HEK293 (cell line): ENCODE measurements around the gene GTF3C5.

Experiments
- CTCF ChIA-PET: fragments of 350-600 bp; formaldehyde crosslinking; extraction: SDS; loops from one replicate; lab custom pipeline; 2021; ENCODE audit warnings: antibody characterized with exemption; lab: Yijun Ruan, JAX
- POLR2A ChIA-PET: fragments of 300-600 bp; formaldehyde crosslinking; extraction: SDS; loops from one replicate; lab custom pipeline; 2020; ENCODE audit warnings: antibody characterized with exemption, inconsistent platforms; lab: Yijun Ruan, JAX
- H3K27ac ChIP-seq: fragments of 200-500 bp; sonication (Bioruptor generic); 2 replicates; pipeline ENCODE4 v1.5.1; 2014; ENCODE audit warnings: low read depth, low read length, control low read depth, inconsistent platforms; ENCODE audit errors: extremely low read depth
- H3K36me3 ChIP-seq, 2 experiments: fragments of 200-500 bp in 1 of 2; sonication (Bioruptor generic) in 1 of 2; 1 replicate in 1 of 2; 2 replicates in 1 of 2; pipeline ENCODE4 v1.5.1; 2014 to 2017; ENCODE audit warnings: inconsistent platforms in 2 of 2, low read length in 2 of 2; ENCODE audit not compliant: control insufficient read depth in 2 of 2, insufficient read depth in 1 of 2
- H3K4me1 ChIP-seq: fragments of 200-500 bp; sonication (Bioruptor generic); 2 replicates; pipeline ENCODE4 v1.5.1; 2014; ENCODE audit warnings: mild to moderate bottlenecking, low read length, inconsistent platforms; ENCODE audit not compliant: control insufficient read depth, insufficient read depth
- H3K4me3 ChIP-seq: 2 replicates; pipeline ENCODE4 v1.5.1; 2011; ENCODE audit warnings: low read depth, mild to moderate bottlenecking, control low read depth, low read length, moderate library complexity
- H3K9me3 ChIP-seq: fragments of 200-500 bp; sonication (Bioruptor generic); 2 replicates; pipeline ENCODE4 v1.5.1; 2014; ENCODE audit warnings: low read depth, low read length, inconsistent platforms; ENCODE audit not compliant: control insufficient read depth, insufficient read depth
- CTCF ChIP-seq: fragments of 450-650 bp; formaldehyde crosslinking; IDR thresholded peaks from 2 replicates; pipeline ENCODE4 v1.5.1; 2016; ENCODE audit warnings: missing biosample characterization, missing genetic modification characterization
- HIC1 ChIP-seq: fragments of 450-650 bp; formaldehyde crosslinking; IDR thresholded peaks from 2 replicates; pipeline ENCODE4 v1.5.1; 2016; ENCODE audit warnings: missing biosample characterization, missing genetic modification characterization
- HOXA7 ChIP-seq: sonication (generic); formaldehyde crosslinking; IDR thresholded peaks from 2 replicates; pipeline ENCODE4 v1.8.1; 2022; ENCODE audit warnings: missing genetic modification reagents, borderline replicate concordance
- HOXD13 ChIP-seq: sonication (generic); formaldehyde crosslinking; IDR thresholded peaks from 2 replicates; pipeline ENCODE4 v1.8.0; 2022; ENCODE audit warnings: missing genetic modification reagents, borderline replicate concordance
- KLF1 ChIP-seq: fragments of 450-650 bp; formaldehyde crosslinking; IDR thresholded peaks from 2 replicates; pipeline ENCODE4 v1.5.1; 2016; ENCODE audit warnings: missing biosample characterization, missing genetic modification characterization
- RBAK ChIP-seq: fragments of 450-650 bp; formaldehyde crosslinking; IDR thresholded peaks from 2 replicates; pipeline ENCODE4 v1.5.1; 2016; ENCODE audit warnings: missing biosample characterization, missing genetic modification characterization
- ZBTB6 ChIP-seq: fragments of 450-650 bp; formaldehyde crosslinking; IDR thresholded peaks from 2 replicates; pipeline ENCODE4 v1.5.1; 2017; ENCODE audit warnings: missing biosample characterization, missing genetic modification characterization
- ZFP41 ChIP-seq: fragments of 450-650 bp; formaldehyde crosslinking; IDR thresholded peaks from 2 replicates; pipeline ENCODE4 v1.5.1; 2016; ENCODE audit warnings: missing biosample characterization, missing genetic modification characterization, borderline replicate concordance
- ZNF140 ChIP-seq: fragments of 450-650 bp; formaldehyde crosslinking; IDR thresholded peaks from 2 replicates; pipeline ENCODE4 v1.5.1; 2016; ENCODE audit warnings: missing biosample characterization, missing genetic modification characterization
- ZNF248 ChIP-seq: fragments of 450-650 bp; formaldehyde crosslinking; IDR thresholded peaks from 2 replicates; pipeline ENCODE4 v1.5.1; 2017; ENCODE audit warnings: missing biosample characterization, missing genetic modification characterization
- ZNF292 ChIP-seq: fragments of 450-650 bp; formaldehyde crosslinking; IDR thresholded peaks from 2 replicates; pipeline ENCODE4 v1.5.1; 2016; ENCODE audit warnings: low read depth, missing biosample characterization, missing genetic modification characterization, borderline replicate concordance
- ZNF324 ChIP-seq: fragments of 450-650 bp; formaldehyde crosslinking; IDR thresholded peaks from 2 replicates; pipeline ENCODE4 v1.5.1; 2016; ENCODE audit warnings: missing biosample characterization, missing genetic modification characterization
- ZNF366 ChIP-seq: fragments of 450-650 bp; formaldehyde crosslinking; conservative IDR thresholded peaks from 2 replicates; pipeline ENCODE4 v1.5.1; 2016; ENCODE audit warnings: missing biosample characterization, missing genetic modification characterization
- ZNF544 ChIP-seq: fragments of 450-650 bp; formaldehyde crosslinking; IDR thresholded peaks from 2 replicates; pipeline ENCODE4 v1.5.0; 2017; ENCODE audit warnings: missing biosample characterization, missing genetic modification characterization
- ZNF548 ChIP-seq: fragments of 450-650 bp; formaldehyde crosslinking; IDR thresholded peaks from 2 replicates; pipeline ENCODE4 v1.5.1; 2016; ENCODE audit warnings: missing biosample characterization, missing genetic modification characterization
- ZNF558 ChIP-seq: fragments of 450-650 bp; formaldehyde crosslinking; IDR thresholded peaks from 2 replicates; pipeline ENCODE4 v1.5.1; 2016; ENCODE audit warnings: missing biosample characterization, missing genetic modification characterization
- ZNF623 ChIP-seq: fragments of 450-650 bp; formaldehyde crosslinking; IDR thresholded peaks from 2 replicates; pipeline ENCODE4 v1.5.1; 2016; ENCODE audit warnings: missing biosample characterization, missing genetic modification characterization
- ZNF670 ChIP-seq: fragments of 450-650 bp; formaldehyde crosslinking; IDR thresholded peaks from 2 replicates; pipeline ENCODE4 v1.5.1; 2016; ENCODE audit warnings: missing biosample characterization, missing genetic modification characterization, low read depth
- ZSCAN23 ChIP-seq: fragments of 450-650 bp; formaldehyde crosslinking; IDR thresholded peaks from 2 replicates; pipeline ENCODE4 v1.5.1; 2016; ENCODE audit warnings: missing biosample characterization, missing genetic modification characterization
- TF ChIP-seq, protein P1 (sequence below): fragments of 450-650 bp; formaldehyde crosslinking; IDR thresholded peaks from 2 replicates; pipeline ENCODE4 v1.5.1; 2016; ENCODE audit warnings: missing biosample characterization, missing genetic modification characterization
- TF ChIP-seq, protein P2 (sequence below): fragments of 450-650 bp; IDR thresholded peaks from 2 replicates; pipeline ENCODE4 v1.5.1; 2018; ENCODE audit warnings: missing biosample characterization, missing genetic modification characterization

GTF3C5 gene

GRCh38 chr9:133063159-133063499, 32.3 kb downstream of the GTF3C5 start:
- H3K27ac ChIP-seq = no peak overlapping the region
- H3K36me3 ChIP-seq = peaks cover 0 to 6% of the 10 kb centered on the region in 2 experiments; a peak in 1 of 3 replicates
- no peaks in the 10 kb centered on the region for H3K9me3 ChIP-seq
- ChIA-PET CTCF (interaction anchor here (0.7 kb wide), 1 partner anchor 650 kb away, joined by 3 read pairs; no protein-coding TSS in a partner anchor), POLR2A (interaction anchor here (0.6 kb wide), 1 partner anchor 285 kb away, joined by 7 read pairs; the partner anchor contains the start of genes MED22 and RPL7A)
- TF ChIP-seq ZNF670 (tag by site-specific recombination) = no peak
- TF ChIP-seq ZNF324 (tag by site-specific recombination) = no peak
- no peak for TF ChIP-seq HOXA7 (CRISPR knock-in tag)
- no peak for TF ChIP-seq HOXD13
- TF ChIP-seq ZNF248 (tag by site-specific recombination) = no peak
- TF ChIP-seq ZNF292 (tag by site-specific recombination) = no peak
- no peak for TF ChIP-seq RBAK (tag by site-specific recombination)
- TF ChIP-seq, protein P1, sequence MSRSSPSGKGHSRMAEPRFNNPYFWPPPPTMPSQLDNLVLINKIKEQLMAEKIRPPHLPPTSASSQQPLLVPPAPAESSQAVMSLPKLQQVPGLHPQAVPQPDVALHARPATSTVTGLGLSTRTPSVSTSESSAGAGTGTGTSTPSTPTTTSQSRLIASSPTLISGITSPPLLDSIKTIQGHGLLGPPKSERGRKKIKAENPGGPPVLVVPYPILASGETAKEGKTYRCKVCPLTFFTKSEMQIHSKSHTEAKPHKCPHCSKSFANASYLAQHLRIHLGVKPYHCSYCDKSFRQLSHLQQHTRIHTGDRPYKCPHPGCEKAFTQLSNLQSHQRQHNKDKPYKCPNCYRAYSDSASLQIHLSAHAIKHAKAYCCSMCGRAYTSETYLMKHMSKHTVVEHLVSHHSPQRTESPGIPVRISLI (tag by site-specific recombination) = no peak
- no peak for TF ChIP-seq ZSCAN23 (tag by site-specific recombination)
- TF ChIP-seq, all 188 proteins: peak for 0
- Histone ChIP-seq H3K4me1 (peaks cover 6% of the 10 kb centered on the region; the same call in 1 of the 2 replicates), H3K4me3 (no peak overlapping the region)

DNA sequence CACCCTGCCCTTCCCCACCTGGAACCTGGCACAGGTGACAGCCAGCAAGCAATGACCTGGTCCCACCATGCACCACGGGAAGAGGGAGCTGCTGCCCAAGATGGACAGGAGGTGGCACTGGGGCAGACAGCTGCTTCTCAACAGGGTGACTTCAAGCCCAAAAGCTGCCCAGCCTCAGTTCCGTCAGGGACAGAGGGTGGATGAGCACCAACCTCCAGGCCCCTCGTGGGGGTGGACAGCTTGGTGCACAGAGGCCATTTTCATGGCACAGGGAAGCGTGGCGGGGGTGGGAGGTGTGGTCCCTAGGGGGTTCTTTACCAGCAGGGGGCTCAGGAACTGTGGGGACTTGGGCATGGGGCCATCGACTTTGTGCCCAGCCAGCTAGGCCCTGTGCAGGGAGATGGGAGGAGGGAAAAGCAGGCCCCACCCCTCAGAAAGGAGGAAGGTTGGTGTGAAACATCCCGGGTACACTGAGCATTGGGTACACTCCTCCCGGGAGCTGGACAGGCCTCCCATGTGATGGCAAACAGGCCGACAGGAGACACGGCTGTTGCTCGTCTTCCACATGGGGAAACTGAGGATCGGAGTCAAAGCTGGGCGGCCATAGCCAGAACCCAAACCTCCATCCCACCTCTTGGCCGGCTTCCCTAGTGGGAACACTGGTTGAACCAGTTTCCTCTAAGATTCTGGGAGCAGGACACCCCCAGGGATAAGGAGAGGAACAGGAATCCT, 32.9 kb downstream of the GTF3C5 start:
- Histone ChIP-seq H3K27ac (no peak overlapping the region), H3K36me3 (peaks cover 0 to 4% of the 10 kb centered on the region in 2 experiments; a peak in 1 of 3 replicates), H3K4me1 (peaks cover 6% of the 10 kb centered on the region; the same call in 1 of the 2 replicates), H3K4me3 (no peak overlapping the region), H3K9me3 (no peaks in the 10 kb centered on the region)
- TF ChIP-seq ZFP41 (tag by site-specific recombination) (no peak), CTCF (tag by site-specific recombination) (peak; percentile 31; the same call in 1 of the 2 replicates)
- POLR2A ChIA-PET = interaction anchor here (0.6 kb wide), 1 partner anchor 284 kb away, joined by 7 read pairs; the partner anchor contains the start of genes MED22 and RPL7A
- CTCF ChIA-PET = interaction anchor here (0.7 to 1.2 kb wide), 2 partner anchors 80 to 650 kb away, joined by 3 read pairs; no protein-coding TSS in a partner anchor

DNA sequence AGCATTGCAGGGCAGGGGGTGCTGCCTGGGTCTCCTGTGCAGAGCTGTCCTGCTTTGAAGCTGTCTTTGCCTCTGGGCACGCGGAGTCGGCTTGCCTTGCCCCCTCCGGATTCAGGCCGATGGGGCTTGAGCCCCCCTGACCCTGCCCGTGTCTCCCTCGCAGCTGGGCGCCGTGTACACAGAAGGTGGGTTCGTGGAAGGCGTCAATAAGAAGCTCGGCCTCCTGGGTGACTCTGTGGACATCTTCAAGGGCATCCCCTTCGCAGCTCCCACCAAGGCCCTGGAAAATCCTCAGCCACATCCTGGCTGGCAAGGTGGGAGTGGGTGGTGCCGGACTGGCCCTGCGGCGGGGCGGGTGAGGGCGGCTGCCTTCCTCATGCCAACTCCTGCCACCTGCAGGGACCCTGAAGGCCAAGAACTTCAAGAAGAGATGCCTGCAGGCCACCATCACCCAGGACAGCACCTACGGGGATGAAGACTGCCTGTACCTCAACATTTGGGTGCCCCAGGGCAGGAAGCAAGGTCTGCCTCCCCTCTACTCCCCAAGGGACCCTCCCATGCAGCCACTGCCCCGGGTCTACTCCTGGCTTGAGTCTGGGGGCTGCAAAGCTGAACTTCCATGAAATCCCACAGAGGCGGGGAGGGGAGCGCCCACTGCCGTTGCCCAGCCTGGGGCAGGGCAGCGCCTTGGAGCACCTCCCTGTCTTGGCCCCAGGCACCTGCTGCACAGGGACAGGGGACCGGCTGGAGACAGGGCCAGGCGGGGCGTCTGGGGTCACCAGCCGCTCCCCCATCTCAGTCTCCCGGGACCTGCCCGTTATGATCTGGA, 33.7 kb downstream of the GTF3C5 start:
- Histone ChIP-seq H3K9me3 (no peaks in the 10 kb centered on the region), H3K4me1 (peaks cover 6% of the 10 kb centered on the region; the same call in 1 of the 2 replicates), H3K36me3 (peaks cover 0 to 4% of the 10 kb centered on the region in 2 experiments; a peak in 1 of 3 replicates), H3K4me3 (no peak overlapping the region), H3K27ac (no peak overlapping the region)
- CTCF ChIA-PET = interaction anchor here (1.2 kb wide), 1 partner anchor 79 kb away, joined by 3 read pairs; no protein-coding TSS in a partner anchor
- POLR2A ChIA-PET = no interaction called here
- TF ChIP-seq, protein P2, sequence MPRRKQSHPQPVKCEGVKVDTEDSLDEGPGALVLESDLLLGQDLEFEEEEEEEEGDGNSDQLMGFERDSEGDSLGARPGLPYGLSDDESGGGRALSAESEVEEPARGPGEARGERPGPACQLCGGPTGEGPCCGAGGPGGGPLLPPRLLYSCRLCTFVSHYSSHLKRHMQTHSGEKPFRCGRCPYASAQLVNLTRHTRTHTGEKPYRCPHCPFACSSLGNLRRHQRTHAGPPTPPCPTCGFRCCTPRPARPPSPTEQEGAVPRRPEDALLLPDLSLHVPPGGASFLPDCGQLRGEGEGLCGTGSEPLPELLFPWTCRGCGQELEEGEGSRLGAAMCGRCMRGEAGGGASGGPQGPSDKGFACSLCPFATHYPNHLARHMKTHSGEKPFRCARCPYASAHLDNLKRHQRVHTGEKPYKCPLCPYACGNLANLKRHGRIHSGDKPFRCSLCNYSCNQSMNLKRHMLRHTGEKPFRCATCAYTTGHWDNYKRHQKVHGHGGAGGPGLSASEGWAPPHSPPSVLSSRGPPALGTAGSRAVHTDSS = no peak
- TF ChIP-seq KLF1 (tag by site-specific recombination) = no peak
- TF ChIP-seq HOXA7 (CRISPR knock-in tag) = no peak
- TF ChIP-seq HIC1 (tag by site-specific recombination) = no peak
- no peak for TF ChIP-seq ZNF623 (tag by site-specific recombination)
- no peak for TF ChIP-seq ZBTB6
- TF ChIP-seq ZNF366 (tag by site-specific recombination) = no peak
- no peak for TF ChIP-seq ZNF548 (tag by site-specific recombination)
- no peak for TF ChIP-seq HOXD13
- TF ChIP-seq ZNF544 = no peak
- TF ChIP-seq ZNF140 (tag by site-specific recombination) = no peak
- no peak for TF ChIP-seq ZNF558 (tag by site-specific recombination)
